ENCODE results near the gene MARCHF6.
"Not testable (repeated sequence)": the region's sequence is repeated elsewhere in the genome, so short reads cannot be mapped to it uniquely, and the experiment has no call there.

Gene MARCHF6

DNA sequence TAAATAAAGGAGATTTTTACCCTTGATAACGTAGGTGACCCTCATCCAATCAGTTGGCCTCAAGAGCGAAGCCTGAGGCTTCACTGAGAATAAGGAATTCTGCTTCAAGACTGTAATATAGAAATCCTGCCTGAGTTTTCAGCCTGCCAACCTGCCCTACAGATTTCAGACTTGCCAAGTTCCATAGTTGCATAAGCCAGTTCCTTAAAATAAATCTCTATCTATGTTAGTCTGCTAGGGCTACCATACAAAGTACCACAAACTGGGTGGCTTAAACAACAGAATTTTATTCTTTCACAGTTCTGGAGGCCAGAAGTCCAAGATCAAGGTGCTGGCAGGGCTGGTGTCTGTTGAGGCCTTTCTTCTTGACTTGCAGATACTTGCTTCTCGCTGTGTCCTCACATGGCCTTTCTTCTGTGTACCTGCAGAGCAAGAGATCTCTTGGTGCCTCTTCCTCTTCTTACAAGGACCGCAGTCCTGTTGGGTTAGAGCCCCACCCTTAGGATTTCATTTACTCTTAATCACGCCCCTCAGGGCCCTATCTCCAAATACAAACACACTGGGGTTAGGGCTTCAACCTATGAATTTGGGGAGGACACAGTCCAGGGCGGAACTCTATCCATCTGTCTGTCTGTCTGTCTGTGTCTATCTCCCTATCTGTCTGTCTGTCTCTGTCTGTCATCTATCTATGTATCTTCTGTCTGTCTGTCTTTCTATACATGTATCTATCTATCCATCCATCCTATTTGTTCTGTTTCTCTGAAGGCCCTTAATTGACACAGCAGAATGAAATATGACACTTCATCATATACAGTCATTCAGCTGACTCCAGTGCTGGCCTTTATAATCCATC lies 28.8 kb upstream of the MARCHF6 start:
- DNase-seq: no peak

DNA sequence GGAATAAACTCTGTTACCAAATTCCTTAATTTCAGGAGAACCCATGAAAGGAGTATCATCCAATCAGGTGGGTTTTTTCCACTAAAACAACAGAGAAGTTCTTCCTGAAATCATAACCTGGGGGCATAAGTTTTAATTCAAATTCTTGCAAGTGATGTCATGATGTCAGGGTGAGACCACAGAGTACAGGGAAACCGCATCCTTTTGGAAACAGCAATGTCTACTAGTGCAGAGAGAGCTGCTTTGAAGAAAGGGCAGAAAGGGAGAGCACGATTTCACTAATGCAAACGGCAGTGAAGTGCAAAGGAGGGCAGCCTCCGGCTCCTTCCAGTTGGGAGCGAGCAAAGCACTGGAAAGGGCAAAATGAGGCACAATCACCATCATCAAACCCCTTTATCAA lies 25.2 kb upstream of the MARCHF6 start:
- DNase-seq: no peak

DNA sequence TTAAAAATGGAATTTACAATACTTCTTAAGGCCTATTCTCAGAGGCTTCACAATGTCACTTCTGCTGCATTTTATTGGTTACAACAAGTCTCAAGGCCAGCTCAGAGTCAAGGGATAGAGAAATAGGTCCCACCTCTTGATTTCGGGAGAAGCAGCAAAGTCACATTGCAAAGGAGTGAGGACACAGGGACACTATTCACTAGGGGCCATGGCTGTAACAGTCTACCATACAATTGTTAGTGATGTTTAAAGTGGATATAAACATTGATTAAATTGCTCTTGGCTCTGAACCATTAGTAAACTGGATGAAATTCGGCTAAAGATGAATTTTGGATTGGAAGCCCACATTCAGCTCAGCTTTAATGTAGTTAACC lies 24.1 kb upstream of the MARCHF6 start:
- DNase-seq: no peak

DNA sequence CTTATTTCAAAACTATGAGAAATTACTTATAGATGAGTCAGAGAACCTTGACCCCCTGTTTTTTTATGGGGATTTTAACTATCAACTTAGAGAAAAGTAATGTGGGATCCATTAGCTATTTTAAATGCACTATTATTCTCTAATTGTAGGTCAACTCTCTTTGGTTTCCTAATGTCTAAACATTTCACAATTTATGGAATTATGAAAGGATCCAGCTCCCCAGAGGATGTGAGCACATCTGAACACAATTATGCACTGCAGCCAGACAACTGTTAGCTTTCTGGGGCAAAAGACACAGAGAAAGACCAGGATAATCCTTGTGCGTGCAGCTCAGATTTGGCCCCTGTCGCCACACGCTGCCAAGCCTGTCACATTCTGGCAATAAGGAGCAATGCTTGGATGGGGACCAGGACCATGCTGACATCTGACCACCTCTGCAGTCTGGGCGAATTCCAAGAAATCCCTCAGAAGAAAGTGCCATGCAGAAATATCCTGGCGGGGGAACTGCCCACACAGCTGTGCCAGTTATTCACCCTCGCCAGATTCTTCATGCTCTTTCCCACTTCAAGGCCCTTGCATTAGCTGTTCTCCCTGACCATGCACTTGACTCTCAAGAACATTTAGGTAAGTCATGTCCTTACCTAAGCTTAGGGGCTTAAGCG lies 23.5 kb upstream of the MARCHF6 start:
- DNase-seq: no peak

DNA sequence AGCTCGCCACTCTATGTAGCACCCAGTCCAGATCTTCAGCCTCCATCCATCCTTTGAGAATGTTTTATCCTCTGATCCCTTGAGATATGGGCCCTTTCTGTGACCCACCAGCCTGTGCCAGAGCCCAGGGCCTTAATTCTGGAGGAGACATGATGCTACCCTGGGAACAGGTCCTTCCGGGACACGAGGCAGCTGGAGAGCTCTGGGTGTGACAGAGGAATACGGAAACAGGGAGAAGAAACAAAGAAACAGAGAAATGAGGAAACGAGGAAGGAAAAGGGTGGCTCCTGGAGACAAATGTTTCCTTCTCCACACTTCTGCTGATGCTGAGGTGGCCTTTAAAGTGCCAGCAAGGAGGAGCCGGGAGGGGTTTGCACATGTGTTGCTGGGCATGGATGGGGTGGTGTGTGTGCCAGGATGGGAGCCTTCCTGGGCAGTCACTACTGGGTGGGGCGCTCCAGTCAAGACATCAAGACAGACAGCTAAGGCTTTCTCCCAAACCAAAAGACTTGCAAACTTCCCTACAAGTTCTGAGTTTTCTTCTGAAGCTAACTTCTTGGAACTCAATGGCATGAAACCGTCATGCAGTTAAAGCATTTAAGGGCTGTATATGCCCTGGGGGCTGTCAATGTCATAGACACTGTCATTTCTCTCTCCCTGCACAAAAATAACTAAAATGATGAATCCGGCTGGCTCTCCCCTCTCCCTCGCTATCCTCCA lies 22.8 kb upstream of the MARCHF6 start:
- no peak for DNase-seq

DNA sequence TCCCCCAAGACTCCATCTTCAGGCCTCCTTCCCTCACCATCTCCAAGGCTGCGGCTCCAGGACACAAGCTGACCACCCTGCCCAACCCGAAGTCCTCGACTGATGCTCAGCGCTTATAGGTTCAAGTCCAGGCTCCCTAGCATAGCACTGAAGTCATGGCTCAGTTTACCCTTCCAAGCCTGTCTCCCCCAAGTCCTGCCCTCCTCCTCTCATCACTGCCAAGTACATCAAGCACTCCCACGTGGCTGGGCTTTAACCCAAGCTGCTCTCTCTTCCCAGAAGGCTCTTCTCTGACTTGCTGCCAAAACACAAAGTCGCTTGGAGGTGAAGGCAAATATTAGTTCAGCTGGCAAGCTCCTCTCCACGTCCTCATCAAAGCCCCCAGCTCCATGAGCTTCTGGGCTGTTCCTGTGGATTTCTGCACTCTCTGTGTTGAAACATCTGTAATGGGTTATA lies 22.1 kb upstream of the MARCHF6 start:
- no peak for DNase-seq

DNA sequence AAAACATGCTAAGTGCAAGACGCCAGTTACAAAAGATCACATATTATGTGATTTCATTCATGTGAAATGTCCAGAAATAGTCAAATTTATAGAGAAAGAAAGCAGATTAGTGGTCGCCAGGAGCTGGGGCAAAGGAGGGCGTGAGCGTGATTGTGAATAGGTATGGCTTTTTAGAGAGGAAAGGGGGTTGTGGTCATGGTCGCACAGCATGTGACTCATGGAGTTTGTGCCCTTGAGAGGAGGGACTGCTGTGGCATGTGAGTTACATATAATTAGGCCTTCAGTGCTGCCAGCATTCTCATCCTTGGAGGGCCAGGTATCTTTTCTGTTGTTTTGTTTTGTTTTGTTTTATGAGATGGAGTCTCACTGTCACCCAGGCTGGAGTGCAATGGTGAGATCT lies 21.2 kb upstream of the MARCHF6 start:
- DNase-seq: no peak

DNA sequence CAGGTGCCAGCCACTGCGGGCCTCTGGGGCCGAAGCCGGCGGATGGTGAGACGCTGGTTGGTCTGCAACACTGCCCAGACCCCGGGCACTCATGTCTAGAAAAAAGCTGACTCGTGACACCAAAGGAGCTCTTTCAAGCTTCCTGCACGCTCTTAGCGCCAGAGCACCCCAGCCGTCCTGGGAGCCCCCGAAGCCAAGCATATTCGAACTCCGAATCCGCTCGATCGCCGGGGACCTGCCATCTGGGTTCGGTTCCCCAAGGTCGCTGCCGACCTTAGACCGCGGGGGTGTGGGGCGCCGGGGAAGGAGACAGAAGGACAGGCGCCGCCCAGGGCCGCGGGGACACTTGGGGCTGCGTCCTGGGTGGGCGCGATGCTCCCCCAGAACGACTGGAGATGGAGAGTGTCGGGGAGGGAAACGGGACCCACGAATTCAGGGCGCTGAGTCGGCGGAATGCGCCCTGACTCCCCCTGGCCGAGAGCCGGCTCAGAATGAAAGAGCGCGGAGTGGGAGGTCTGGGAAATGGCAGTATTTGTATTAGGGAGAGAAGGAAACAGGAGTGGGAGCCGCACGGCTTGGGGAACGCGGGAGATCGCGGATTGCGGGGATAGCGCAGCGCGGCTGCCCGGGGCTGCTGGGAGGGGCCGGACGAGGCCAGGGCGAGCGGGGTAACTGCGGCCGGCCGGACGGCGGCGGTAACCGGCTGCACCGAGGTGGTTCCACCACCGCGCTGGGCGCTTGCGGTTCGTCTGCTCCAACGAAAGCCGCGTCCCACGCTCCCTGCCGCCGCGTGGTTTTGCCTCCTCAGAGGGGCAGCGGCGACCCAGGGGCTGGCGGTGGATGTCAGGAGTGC lies 20.1 kb upstream of the MARCHF6 start:
- DNase-seq: peak; percentile 8

DNA sequence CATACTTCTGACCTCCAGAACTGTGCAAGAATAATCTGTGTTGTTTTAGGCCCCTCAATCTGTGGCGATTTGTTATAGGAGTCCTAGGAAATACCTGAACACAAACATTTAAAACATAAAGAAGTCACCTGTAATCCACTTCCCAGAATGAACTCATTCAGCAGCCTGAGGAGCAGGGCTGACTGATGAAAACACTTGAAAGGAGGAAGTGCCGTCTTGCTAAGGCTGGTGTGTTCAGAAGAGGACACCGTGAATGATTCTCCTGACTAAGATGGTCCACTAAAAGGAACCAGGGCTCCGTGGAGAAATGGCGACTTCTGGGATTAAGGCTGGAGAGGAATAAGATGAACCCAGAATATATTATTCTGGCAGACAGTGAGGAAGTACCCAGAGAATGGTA lies 18.7 kb upstream of the MARCHF6 start:
- no peak for DNase-seq

DNA sequence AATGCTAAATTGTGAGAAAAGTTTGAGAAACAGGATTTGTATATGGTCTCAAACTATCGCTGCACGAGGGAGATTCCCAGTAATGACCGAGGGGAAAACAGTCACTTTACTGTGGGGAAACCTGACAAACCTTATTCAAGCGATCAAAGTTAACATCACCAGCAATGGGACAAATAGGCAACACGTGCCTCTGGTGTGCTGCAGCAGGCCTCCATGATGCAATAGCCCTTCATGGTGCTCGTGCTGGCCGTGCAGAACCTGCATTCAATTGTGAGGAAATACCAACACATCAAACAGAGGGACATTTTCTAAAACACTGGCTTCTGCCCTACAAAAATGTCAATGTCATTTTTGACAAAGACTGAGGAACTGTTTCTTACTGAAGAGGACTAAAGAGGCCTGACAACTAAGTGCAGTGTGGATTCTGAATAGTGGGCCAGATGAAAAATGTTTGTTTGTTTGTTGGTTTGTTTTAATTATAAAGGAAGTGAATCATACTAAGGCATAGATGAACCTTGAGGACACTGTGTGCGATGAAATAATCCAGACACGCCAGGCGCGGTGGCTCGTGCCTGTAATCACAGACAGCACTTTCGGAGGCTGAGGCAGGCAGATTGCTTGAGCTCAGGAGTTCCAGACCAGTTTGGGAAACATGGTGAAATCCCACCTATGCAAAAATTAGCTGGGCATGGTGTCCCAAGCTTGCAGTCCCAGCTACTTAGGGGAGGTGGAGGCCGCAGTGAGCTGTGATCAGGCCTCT lies 17.6 kb upstream of the MARCHF6 start:
- DNase-seq: no peak

DNA sequence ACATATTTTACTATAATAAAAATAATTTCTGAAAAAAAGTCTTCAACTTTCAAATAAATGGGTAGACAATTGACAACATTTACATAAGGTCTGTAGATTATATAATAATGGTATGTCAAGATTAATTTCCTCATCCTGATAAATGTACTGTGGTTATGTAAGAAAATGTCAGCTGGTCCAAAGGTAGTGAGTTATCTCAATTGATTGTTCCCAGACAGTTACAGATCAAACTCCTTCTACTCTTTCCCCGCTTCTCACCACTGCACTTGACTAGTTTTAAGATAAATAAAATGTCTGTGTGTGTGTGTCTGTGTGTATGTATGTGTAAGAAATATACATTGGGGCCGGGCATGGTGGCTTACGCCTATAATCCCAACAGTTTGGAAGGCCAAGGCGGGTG lies 16.4 kb upstream of the MARCHF6 start:
- no peak for DNase-seq

DNA sequence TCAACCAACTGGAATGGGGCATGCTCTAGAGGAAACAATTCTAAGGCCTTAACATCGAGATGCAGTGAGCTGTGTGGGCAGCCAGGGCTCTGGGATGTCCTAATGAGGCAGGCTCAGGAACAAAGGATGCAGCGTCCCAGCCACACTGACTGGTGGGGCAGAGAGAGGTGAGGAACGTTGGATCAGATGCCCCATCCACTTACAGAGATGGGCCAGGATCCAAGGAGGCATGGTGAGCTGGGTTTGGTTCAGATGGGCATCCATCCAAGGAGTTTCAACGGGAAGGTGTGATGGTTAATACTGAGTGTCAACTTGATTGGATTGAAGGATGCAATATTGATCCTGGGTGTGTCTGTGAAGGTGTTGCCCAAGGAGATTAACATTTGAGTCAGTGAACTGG lies 15.5 kb upstream of the MARCHF6 start:
- no peak for DNase-seq

DNA sequence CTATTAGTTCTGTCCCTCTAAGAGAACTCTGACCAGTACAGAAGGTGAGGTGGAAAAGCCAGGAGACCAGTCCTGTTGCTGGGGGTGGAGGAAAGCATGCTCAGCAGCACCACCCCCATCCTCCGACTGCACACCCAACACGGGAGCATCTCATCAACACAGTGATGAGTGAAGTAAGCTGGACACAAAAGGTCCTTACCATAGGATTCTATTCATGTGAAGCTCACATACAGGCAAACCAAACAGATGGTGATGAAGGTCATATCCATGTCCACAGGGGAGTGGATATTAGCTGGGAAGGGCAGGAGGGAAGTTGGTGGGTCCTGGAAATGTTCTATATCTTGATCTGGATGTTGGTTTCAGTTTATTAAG lies 14.8 kb upstream of the MARCHF6 start:
- no peak for DNase-seq

DNA sequence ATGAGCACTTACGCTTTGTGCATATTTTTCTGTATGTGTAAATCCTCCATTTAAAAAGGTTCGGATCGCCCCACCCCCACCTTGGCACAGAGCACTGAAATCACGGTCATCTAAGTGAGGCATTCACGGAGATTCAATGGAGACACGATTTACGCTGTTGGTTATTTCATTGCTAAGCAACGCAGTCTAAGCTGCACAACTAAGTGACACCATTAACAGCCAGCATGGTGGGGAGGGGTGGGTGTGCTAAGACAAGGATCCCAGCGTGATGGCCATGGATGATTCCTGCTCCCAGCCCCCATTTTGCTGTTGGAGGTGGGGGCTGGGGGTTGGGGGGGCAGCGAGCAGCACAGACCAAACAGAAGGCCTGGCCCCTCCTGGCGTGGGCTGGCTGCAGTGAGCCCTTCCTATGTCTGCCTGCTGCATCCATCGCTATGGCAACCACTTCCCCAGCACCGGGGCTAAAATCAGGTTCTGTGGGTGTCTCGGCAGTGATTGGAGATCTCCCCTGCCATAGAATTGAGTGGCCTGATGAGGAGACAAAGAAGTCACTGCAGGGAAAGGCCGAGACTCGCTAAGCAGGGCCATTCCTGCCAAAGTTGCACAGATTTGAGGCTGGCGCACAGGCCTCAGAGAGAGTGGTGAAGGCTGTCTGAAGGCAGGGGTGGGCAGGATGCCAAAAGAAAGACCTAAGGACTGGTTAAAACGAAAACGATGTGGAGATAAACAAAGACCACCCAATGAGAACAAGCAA lies 14.3 kb upstream of the MARCHF6 start:
- DNase-seq: no peak

DNA sequence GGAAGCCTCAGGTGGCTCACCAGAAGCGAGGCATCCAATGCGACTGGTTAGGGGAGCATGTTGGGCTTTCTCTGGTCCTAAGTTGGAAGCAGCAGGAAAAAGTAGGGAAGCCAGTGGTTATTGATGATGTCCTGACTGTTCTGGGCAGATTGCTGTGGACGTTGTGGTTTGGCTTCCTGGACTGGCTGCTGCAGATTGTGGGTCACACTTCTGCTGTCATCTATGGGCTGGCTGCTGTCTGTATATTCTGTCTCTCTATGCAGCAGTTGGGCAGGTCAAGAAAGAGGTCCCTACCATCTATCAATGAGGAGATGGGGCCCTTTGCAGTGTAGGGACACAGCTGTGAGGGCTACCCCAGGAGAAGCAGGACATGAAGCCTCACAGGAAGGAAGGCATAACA lies 13.5 kb upstream of the MARCHF6 start:
- no peak for DNase-seq

DNA sequence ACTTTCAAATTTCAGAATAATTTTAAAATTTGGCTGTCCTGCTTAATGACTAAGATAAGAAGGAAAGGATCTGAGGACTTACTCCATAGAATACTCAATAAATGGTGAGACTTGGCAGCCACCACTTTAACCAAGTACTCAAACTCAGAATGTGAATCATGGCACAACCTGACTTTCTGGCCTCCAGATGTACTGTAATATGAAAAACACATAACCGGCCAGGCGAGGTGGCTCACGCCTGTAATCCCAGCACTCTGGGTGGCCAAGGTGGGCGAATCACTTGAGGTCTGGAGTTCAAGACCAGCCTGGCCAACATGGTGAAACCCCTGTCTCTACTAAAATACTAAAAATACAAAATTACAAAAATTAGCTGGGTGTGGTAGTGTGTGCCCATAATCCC lies 10.0 kb upstream of the MARCHF6 start:
- no peak for DNase-seq

DNA sequence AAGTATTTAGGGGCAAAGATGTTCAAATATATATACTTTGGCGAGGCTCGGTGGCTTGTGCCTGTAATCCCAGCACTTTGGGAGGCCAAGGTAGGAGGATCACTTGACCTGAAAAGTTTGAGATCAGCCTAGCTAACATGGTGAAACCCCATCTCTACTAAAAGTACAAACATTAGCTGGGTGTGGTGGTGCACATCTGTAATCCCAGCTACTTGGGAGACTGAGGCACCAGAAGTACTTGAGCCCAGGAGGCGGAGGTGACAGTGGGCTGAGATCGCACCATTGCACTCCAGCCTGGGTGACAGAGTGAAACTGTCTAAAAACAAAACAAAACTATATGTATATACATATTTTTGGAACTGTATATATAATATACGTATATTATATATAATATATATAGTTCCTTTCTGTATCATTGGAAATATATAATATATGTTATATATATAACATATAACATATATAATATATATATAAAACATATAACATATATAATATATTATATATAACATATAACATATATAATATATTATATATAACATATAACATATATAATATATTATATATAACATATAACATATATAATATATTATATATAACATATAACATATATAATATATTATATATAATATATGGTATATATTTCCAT lies 8.9 kb upstream of the MARCHF6 start:
- not testable (repeated sequence) for DNase-seq

DNA sequence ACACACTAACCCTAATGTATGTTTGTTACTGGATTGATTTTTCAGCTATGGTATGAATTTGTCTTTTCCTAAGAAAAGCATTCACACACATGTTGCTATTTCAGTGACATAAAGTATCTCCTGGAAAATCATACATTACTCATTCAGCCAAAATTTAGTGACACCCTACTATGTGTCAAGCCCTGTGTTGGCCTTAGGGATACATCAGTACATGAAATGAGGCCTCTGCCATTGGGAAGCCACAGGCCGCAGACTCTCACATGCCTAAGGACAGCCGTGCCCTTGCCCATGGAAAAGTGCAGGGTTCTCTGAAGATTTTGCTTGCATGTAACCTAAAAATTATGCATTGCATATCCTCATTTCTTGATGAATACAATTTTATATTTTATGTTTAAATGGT lies 5.2 kb upstream of the MARCHF6 start:
- DNase-seq: no peak

DNA sequence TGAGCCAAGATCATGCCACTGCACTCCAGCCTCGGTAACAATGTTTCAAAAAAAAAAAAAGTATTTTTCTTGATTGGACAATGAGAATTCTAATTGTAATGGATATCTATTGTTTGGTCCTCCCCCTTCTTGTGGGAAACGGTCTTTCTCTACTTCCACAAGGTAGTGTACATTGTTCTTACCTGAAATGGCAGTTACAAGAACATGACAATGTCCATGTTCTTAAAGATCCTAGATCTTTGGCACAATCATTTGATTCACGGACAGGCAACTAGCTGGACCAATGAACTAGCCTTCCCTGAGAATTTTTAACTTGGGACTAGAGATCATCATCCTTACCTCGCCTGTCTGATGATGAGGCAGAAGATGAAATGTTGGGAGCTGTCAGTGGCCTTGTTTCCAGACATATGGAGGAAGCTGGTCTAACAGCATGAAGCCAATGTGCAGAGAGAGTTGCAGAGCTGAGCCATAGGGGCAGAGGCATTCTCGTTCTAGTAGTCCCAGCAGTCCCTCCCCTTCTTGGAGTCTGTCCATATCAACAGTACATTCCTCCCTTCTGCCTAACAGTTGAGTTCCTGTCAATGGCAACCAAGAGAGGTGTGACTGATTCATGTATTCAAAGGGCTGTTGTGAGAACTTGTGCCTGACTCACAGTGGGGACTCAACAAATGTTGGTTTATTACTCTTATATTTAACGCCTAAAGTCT lies 2.1 kb upstream of the MARCHF6 start:
- DNase-seq: no peak

DNA sequence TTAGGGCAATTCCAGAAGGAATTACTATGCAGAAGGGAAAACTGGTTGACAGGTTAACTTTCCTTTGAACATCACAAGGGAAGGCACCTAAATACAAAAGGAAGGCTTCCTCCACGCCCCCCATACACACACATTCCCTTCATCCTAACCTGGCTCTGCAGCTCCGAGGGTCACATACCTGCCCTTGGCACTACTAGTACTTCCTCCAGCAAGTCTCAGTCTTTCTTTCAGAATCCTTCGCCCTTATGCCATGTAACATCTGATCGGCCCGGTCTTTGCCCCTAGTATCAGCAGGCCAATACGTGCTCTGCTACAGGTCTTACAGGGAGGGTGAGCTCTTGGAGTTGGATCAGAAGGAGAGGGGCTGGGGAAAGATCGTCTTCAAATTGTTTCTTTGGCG lies 1.6 kb upstream of the MARCHF6 start:
- no peak for DNase-seq
